Stomach (tissue), 4 donors: ENCODE data around the gene TBL1XR1.

Experiments
- POLR2AphosphoS5 ChIP-seq, 3 donors: sonication (generic); formaldehyde crosslinking; IDR thresholded peaks; one replicate each; pipeline ENCODE4 v1.6.1; 2016; ENCODE audit warnings: antibody characterized with exemption in 3 of 3
- TF ChIP-seq, protein P1 (sequence below), 7 experiments: fragments of 450-650 bp in 4 of 7; fragments of 200-600 bp in 3 of 7; sonication (generic) in 3 of 7; IDR thresholded peaks; one replicate each; pipeline ENCODE4 v1.5.1; 2016 to 2019; ENCODE audit warnings: antibody characterized with exemption in 7 of 7, control low read depth in 2 of 7, mild to moderate bottlenecking in 1 of 7

- TF ChIP-seq, protein P1, sequence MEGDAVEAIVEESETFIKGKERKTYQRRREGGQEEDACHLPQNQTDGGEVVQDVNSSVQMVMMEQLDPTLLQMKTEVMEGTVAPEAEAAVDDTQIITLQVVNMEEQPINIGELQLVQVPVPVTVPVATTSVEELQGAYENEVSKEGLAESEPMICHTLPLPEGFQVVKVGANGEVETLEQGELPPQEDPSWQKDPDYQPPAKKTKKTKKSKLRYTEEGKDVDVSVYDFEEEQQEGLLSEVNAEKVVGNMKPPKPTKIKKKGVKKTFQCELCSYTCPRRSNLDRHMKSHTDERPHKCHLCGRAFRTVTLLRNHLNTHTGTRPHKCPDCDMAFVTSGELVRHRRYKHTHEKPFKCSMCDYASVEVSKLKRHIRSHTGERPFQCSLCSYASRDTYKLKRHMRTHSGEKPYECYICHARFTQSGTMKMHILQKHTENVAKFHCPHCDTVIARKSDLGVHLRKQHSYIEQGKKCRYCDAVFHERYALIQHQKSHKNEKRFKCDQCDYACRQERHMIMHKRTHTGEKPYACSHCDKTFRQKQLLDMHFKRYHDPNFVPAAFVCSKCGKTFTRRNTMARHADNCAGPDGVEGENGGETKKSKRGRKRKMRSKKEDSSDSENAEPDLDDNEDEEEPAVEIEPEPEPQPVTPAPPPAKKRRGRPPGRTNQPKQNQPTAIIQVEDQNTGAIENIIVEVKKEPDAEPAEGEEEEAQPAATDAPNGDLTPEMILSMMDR (IDR thresholded peaks at IDR 0.05), result no peak
- no peak for TF ChIP-seq POLR2AphosphoS5 (IDR thresholded peaks at IDR 0.05)
Observed at GRCh38 chr3:177089110-177089509, 108.2 kb downstream of the TBL1XR1 start.
